Activated naive CD4-positive, alpha-beta T cell treated with anti-CD3 and anti-CD28 coated beads, Interleukin-2, amount 50 U/mL, for 72 hours (primary cell): Measurements from ENCODE around the gene OPN1MW3. TPM values are rescaled to one million over a fixed set of nuclear protein-coding genes. Genes with fewer than 3 reads are reported as not detected.
"Not testable (repeated sequence)": the region's sequence is repeated elsewhere in the genome, so short reads cannot be mapped to it uniquely, and the experiment has no call there.

ENCODE experiments used
- ATAC-seq, 2 donors: fragments of 150-1000 bp; cut with Tn5 transposase; 2 replicates each; pipeline ENCODE4 v1.10.0; 2021; ENCODE audit warnings: mild to moderate bottlenecking in 2 of 2, moderate library complexity in 2 of 2
- DNase-seq, 2 donors: peaks; one replicate each; pipeline ENCODE4 v3.0.0; 2021 to 2022; ENCODE audit warnings: low spot score in 2 of 2
- H3K27ac Mint-ChIP-seq, 2 donors: one replicate each; pipeline ENCODE4 v1.8.0; 2022; ENCODE audit warnings: mild to moderate bottlenecking in 2 of 2, mixed read lengths in 2 of 2
- H3K36me3 Mint-ChIP-seq, 2 donors: one replicate each; pipeline ENCODE4 v1.8.0; 2022; ENCODE audit warnings: mixed read lengths in 2 of 2
- H3K9me3 Mint-ChIP-seq, 2 donors: one replicate each; pipeline ENCODE4 v1.8.0; 2022; ENCODE audit warnings: mixed read lengths in 2 of 2
- total RNA-seq, 2 donors: library from RNA; stranded (reverse); gene quantifications; one replicate each; pipeline ENCODE4 v1.2.3, GENCODE V29; 2022

The OPN1MW3 gene
- total RNA-seq, result not detected

DNA sequence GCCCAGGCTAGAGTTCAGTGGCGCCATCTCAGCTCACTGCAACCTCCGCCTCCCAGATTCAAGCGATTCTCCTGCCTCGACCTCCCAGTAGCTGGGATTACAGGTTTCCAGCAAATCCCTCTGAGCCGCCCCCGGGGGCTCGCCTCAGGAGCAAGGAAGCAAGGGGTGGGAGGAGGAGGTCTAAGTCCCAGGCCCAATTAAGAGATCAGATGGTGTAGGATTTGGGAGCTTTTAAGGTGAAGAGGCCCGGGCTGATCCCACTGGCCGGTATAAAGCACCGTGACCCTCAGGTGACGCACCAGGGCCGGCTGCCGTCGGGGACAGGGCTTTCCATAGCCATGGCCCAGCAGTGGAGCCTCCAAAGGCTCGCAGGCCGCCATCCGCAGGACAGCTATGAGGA lies at the start of gene OPN1MW3:
Gene OPN1MW3, plus strand, starts transcription at position 301 of the 400 bp plus-strand sequence. Its CDS starts 38 bp downstream, at position 339.
- H3K27ac Mint-ChIP-seq, DNase-seq, ATAC-seq, H3K9me3 Mint-ChIP-seq, H3K36me3 Mint-ChIP-seq: not testable (repeated sequence)

DNA sequence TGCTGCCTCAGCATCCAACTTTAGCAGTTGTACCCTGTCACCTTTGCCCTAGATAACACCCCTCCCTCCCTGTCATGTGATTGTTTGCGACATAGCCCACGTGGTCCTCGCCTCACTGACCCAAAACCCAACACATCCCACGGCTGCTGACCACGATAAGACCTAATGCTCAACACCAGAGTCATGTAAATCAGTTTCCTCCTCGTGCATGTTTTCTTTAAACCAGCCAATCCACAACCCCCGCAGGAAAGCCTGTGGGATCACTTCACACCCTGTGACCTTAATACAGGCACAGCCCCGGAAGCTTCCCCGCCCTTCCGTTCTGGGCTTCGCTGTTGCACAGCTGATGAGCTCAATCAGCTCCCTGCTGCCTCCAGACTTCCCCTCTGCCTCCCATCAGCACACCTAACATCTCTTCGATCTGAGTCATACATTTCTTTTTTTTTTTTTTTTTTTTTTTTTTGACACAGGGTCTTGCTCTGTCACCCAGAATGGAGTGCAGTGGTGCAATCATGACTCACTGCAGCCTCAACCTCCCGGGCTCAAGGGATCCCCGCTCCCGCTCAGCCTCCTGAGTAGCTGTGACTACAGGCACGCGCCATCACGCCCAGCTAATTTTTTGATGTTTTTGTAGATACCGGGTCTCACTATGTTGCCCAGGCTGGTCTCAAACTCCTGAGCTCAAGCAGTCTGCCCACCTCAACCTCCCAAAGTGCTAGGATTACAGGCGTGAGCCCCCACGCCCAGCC lies 47.5 kb upstream of the OPN1MW3 start:
- not testable (repeated sequence) for H3K36me3 Mint-ChIP-seq, DNase-seq, H3K9me3 Mint-ChIP-seq
- ATAC-seq, result peak; percentile 99
- peak overlapping the region in 1 of 2 donors; percentile 74 for H3K27ac Mint-ChIP-seq

DNA sequence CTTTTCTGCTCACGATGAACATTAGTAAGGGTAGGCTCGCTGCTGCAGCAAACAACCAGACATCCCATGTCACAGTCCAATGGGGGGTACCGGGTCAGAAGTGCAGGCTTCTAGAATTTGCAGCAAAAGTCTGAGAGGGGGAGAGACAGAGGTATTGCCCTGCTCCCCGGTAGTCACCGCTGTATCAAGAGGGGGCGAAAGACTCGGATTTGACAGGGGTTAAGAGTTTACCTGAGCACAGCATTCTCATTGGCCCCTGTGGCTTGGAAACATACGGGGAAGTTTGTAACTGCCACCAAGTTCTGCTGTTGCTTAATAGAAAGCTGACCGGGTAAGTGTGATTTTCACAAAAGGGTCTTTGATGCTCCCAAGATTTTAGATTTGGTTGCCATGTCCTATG lies 46.3 kb upstream of the OPN1MW3 start:
- H3K27ac Mint-ChIP-seq, result not testable (repeated sequence)

DNA sequence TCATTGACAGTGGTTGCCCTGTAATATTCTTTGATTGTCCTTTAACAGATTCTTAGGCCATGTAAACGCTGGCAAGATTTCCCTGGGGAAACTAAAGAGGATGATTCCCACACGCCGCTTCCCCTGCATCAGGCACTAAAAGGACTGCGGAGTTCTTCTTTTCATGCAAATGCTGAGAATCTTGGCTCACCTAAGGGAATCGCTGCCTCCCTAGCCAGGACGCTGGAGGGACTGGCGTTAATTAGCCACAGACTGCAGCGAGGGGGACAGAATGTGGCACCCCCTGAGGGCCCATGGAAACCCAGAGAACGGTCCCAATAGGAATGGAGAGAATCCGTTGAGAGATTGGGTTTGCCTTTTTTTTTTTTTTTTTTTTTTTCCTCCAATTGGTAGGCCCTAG lies 45.9 kb upstream of the OPN1MW3 start:
- H3K27ac Mint-ChIP-seq, ATAC-seq, DNase-seq, H3K9me3 Mint-ChIP-seq, H3K36me3 Mint-ChIP-seq: not testable (repeated sequence)

More for the DNA sequence above, 46.3 kb upstream of the OPN1MW3 start:
- peak in 1 of 2 donors; percentile 1 for DNase-seq
- ATAC-seq, H3K36me3 Mint-ChIP-seq, H3K9me3 Mint-ChIP-seq: not testable (repeated sequence)

DNA sequence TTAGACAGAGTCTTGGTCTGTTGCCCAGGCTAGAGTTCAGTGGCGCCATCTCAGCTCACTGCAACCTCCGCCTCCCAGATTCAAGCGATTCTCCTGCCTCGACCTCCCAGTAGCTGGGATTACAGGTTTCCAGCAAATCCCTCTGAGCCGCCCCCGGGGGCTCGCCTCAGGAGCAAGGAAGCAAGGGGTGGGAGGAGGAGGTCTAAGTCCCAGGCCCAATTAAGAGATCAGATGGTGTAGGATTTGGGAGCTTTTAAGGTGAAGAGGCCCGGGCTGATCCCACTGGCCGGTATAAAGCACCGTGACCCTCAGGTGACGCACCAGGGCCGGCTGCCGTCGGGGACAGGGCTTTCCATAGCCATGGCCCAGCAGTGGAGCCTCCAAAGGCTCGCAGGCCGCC lies 37.9 kb upstream of the OPN1MW3 start, which contains the start of gene OPN1MW2:
Gene OPN1MW2, plus strand, starts transcription at position 301 of the 400 bp plus-strand sequence. Its CDS starts 60 bp downstream, at position 361.
- not testable (repeated sequence) for H3K36me3 Mint-ChIP-seq, H3K27ac Mint-ChIP-seq, H3K9me3 Mint-ChIP-seq

DNA sequence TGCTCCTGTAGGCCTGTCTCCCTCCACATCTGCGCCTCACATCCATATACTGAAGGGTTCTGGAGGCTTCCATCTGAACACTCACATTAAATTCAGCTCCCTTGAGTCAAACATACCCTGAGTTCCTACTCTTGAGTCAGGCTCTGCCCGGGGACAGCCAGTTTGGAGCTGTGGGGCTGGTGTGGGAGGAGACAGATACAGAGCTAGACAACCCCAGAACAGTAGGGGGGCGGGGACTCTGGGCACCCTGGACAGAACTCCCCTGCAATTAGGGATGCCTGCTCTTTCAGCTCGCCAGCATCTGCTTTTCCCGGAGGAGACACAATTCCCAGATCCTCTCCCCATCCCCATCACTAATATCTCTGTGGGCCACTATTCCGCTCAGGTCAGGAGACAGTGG lies 32.1 kb upstream of the OPN1MW3 start:
- DNase-seq, H3K9me3 Mint-ChIP-seq, H3K36me3 Mint-ChIP-seq, ATAC-seq, H3K27ac Mint-ChIP-seq: not testable (repeated sequence)

More for the DNA sequence above, 37.9 kb upstream of the OPN1MW3 start, which contains the start of gene OPN1MW2:
- DNase-seq, ATAC-seq: not testable (repeated sequence)

DNA sequence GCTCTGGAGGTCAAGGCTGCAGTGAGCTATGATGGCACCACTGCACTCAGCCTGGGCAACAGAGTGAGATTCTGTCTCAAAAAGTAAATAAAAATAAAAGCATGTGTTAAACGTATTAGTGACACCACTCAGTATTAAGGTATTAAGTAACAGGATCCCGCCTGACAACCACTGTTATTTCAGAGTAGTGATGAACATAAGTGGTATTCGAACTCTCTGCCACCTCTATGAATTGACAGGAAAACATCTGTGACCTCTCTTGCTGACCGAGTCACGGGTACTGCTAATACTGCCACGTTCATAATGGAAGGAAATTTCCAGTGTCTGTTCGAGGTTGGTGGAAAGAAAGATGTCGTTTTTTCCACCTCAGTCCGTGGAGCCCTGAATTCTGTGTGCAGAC lies 30.7 kb upstream of the OPN1MW3 start:
- DNase-seq, ATAC-seq, H3K36me3 Mint-ChIP-seq, H3K9me3 Mint-ChIP-seq, H3K27ac Mint-ChIP-seq: not testable (repeated sequence)

DNA sequence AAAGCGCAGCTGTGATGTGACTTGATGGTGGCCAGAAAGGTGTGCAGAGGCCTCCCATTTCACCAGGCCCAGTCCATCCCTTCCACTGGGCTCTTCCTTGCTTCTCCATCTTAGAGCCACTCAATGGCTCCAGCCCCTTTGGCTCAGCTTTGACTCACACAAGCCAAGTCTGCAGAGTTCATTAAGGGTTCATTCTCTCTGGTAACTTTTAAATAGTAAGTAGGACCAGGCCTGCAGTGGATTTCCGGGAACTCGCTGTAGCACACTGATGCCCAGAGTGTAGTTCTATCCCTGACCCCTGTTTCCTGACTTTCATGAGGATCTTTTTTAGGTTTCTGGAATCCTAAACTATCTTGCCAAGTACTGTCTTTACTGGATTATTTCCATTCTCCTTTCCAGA lies 25.9 kb upstream of the OPN1MW3 start:
- not testable (repeated sequence) for DNase-seq, H3K36me3 Mint-ChIP-seq, ATAC-seq, H3K27ac Mint-ChIP-seq, H3K9me3 Mint-ChIP-seq

DNA sequence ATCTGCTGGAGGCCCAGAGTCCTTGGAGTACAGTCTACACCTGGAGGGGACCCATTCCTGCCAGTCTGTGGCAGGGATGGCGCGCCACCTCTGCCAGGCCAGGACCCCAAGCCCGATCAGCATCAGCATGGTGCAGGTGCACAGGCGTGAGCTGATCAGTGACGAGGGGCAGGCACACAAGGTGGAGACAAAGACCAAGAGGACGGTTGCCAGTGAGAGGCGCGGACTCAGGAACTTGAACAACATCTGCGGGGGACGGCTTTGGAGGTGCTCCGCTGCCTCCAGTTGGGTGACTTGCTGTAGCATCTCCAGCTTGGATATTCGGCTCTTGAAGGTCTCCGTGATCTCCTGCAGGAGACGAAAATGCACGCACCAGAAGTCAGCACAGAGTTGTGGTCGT lies 23.8 kb upstream of the OPN1MW3 start:
- DNase-seq, H3K9me3 Mint-ChIP-seq, H3K36me3 Mint-ChIP-seq, H3K27ac Mint-ChIP-seq, ATAC-seq: not testable (repeated sequence)

DNA sequence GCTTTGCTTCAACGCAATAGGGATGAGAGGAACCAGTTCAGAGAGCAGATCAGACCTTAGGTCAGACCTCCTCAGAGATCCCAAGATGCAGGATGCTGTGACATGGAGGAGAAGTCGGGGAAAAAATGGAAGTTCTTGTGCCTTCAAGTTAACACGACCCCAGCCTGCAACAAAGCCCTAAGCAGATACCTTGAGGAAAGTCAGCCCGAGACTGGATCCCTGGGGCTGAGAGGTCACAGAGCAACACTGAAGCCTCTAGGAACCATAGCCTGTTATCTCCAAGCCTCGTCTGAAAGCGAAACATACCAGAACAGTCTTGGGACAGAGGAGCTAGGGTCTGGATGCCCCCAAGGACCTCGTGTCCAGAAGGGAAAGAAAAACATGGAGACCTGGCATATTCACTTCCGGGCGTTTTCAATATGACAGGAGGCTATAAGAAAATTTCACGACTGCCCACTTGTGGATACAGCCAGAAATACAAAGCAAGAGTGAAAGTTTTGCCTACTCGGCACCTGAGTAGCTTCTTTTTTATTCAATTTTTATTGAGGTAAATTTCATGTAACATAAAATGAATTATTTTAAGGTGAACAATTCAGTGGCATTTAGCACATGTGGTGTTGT lies 18.3 kb upstream of the OPN1MW3 start:
- not testable (repeated sequence) for H3K9me3 Mint-ChIP-seq, H3K36me3 Mint-ChIP-seq, ATAC-seq, DNase-seq, H3K27ac Mint-ChIP-seq

DNA sequence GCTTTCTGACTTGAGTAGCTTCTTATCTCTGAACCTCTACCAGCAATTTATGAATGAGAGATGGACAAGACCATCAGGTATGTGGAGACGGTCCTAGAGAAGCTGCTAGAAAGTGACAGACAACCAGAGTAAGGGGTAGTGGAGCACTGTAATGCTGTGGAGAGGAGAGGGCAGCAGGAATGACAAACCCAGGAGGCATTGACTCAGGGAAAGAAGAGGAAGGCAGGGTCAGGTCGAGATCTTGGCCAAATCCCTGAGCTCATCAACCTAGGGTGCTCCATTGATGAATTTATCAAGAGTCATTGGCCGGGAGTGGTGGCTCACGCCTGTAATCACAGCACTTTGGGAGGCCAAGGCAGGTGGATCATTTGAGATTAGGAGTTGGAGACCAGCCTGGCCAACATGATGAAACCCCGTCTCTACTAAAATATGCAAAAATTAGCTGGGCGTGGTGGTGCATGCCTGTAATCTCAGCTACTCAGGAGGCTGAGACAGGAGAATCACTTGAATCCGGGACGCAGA lies 17.3 kb upstream of the OPN1MW3 start:
- H3K27ac Mint-ChIP-seq, H3K36me3 Mint-ChIP-seq, H3K9me3 Mint-ChIP-seq, ATAC-seq, DNase-seq: not testable (repeated sequence)

DNA sequence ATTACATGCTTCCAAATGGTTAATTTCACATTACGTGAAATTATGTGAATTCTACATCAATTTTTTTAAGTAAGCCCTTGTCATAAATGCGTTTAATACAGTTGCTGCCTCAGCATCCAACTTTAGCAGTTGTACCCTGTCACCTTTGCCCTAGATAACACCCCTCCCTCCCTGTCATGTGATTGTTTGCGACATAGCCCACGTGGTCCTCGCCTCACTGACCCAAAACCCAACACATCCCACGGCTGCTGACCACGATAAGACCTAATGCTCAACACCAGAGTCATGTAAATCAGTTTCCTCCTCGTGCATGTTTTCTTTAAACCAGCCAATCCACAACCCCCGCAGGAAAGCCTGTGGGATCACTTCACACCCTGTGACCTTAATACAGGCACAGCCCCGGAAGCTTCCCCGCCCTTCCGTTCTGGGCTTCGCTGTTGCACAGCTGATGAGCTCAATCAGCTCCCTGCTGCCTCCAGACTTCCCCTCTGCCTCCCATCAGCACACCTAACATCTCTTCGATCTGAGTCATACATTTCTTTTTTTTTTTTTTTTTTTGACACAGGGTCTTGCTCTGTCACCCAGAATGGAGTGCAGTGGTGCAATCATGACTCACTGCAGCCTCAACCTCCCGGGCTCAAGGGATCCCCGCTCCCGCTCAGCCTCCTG lies 9.9 kb upstream of the OPN1MW3 start:
- not testable (repeated sequence) for H3K9me3 Mint-ChIP-seq, DNase-seq, H3K27ac Mint-ChIP-seq, H3K36me3 Mint-ChIP-seq
- ATAC-seq, result peak; percentile 98 to 99

DNA sequence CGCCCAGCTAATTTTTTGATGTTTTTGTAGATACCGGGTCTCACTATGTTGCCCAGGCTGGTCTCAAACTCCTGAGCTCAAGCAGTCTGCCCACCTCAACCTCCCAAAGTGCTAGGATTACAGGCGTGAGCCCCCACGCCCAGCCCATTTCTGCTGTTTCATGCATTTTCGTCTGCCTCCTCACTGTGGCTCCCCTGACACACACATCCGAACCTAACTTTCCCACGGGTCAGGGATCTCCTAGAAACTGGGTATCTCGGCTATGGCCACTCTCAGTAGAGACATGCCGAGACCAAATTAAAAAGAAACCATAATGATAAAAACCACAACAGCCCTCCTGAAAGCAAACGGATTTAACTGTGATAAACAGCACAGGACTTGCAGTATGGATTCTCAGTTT lies 9.3 kb upstream of the OPN1MW3 start:
- not testable (repeated sequence) for DNase-seq, H3K9me3 Mint-ChIP-seq, H3K36me3 Mint-ChIP-seq, H3K27ac Mint-ChIP-seq
- ATAC-seq, result peak; percentile 1 to 8

DNA sequence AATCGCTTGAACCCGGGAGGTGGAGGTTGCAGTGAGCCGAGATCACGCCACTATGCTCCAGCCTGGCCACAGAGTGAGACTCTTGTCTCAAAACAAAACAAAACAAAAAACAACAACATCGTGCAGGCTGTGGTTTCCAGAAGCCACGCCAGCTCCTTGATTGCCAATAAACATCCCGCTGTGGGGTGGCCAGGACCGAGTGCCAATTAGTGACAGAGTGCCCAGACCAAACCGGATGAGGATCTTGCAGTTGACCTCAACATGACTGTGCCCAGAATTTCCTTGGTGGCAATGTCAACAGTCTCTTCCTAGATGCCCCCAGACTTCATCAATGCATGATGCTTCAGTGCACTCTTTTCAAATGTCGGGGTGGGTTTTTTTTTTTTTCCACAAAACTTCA lies 1.3 kb downstream of the OPN1MW3 start:
- not testable (repeated sequence) for H3K27ac Mint-ChIP-seq, H3K36me3 Mint-ChIP-seq, H3K9me3 Mint-ChIP-seq, DNase-seq, ATAC-seq

DNA sequence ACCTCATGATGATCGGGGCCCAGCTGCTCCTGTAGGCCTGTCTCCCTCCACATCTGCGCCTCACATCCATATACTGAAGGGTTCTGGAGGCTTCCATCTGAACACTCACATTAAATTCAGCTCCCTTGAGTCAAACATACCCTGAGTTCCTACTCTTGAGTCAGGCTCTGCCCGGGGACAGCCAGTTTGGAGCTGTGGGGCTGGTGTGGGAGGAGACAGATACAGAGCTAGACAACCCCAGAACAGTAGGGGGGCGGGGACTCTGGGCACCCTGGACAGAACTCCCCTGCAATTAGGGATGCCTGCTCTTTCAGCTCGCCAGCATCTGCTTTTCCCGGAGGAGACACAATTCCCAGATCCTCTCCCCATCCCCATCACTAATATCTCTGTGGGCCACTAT lies 5.7 kb downstream of the OPN1MW3 start:
- not testable (repeated sequence) for DNase-seq, H3K9me3 Mint-ChIP-seq, H3K36me3 Mint-ChIP-seq, H3K27ac Mint-ChIP-seq, ATAC-seq

DNA sequence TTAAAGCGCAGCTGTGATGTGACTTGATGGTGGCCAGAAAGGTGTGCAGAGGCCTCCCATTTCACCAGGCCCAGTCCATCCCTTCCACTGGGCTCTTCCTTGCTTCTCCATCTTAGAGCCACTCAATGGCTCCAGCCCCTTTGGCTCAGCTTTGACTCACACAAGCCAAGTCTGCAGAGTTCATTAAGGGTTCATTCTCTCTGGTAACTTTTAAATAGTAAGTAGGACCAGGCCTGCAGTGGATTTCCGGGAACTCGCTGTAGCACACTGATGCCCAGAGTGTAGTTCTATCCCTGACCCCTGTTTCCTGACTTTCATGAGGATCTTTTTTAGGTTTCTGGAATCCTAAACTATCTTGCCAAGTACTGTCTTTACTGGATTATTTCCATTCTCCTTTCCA lies 11.9 kb downstream of the OPN1MW3 start:
- not testable (repeated sequence) for H3K36me3 Mint-ChIP-seq, ATAC-seq, DNase-seq, H3K9me3 Mint-ChIP-seq, H3K27ac Mint-ChIP-seq
